Measurements from ENCODE around the gene PLEKHA7. TPM values are rescaled to one million over a fixed set of nuclear protein-coding genes. Genes with fewer than 3 reads are reported as not detected.

PLEKHA7 gene
- total and polyA plus RNA-seq, 2 of the 8 experiments (the other 6 are each of a cell fraction or from before 2014, with no cell fraction given): 11.4 to 25.6 TPM

DNA sequence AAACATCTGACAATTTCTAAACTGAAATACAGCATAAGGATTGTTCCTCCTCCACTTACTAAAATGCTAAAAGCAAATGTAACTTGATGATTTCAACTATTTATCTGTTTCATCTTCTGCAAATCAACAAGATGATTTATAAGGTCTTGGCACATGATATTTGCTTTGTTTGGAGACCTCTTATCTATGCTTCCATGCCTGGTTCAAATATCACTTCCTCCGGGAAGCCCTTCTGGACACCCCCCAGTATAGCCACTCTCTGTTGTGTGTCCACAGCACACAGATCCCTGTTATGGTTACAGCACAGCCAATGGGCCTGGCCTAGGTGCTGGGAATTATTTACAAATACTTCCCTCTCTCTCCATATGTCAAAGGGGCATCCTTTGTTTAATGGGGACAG lies 160.9 kb downstream of the PLEKHA7 start:
- Histone ChIP-seq H3K23ac (ENCODE audit: insufficient read length) (no peak overlapping the region), H3K56ac (replicated peaks; ENCODE audit: insufficient read length, low read depth, low read length) (no peak overlapping the region), H2BK120ac (replicated peaks; ENCODE audit: low read depth, low read length) (no peak overlapping the region), H3K23me2 (ENCODE audit: low read depth, low read length) (no peaks in the 10 kb centered on the region), H3K18ac (ENCODE audit: extremely low read depth, low read length) (no peak overlapping the region), H2BK15ac (ENCODE audit: low read length) (no peak overlapping the region), H2AFZ (ENCODE audit: low read length) (no peak overlapping the region), H3K9ac (replicated peaks in 1 of 4; ENCODE audit: extremely low read depth in 1 of 4, low read depth in 3 of 4, low read length in 3 of 4) (no peak overlapping the region), H3K4ac (replicated peaks; ENCODE audit: insufficient read length, low read depth, low read length) (no peak overlapping the region), H3K9me3 (ENCODE audit: insufficient read depth in 2 of 2, low read depth in 1 of 2, low read length in 1 of 2) (no peaks in the 10 kb centered on the region), H2AK5ac (ENCODE audit: low read depth, low read length) (no peak overlapping the region), H3K4me3 (ENCODE audit: extremely low read depth in 1 of 4, insufficient read depth in 2 of 4, low read depth in 3 of 4, low read length in 4 of 4) (no peak overlapping the region), H3K36me3 (ENCODE audit: control insufficient read depth in 2 of 4, insufficient read depth in 4 of 4, low read length in 3 of 4) (peaks cover 0 to 13% (median 7%) of the 10 kb centered on the region in 4 experiments; a peak in 6 of 8 replicates), H3K79me1 (ENCODE audit: low read depth, low read length) (no peaks in the 10 kb centered on the region), H4K8ac (ENCODE audit: extremely low read depth, insufficient read depth, low read length) (no peak overlapping the region), H3K27ac (ENCODE audit: low read depth, low read length) (no peak overlapping the region), H2BK12ac (ENCODE audit: low read depth, low read length) (no peak overlapping the region), H4K5ac (ENCODE audit: insufficient read length, low read depth, low read length) (no peak overlapping the region), H4K91ac (replicated peaks; ENCODE audit: insufficient read length, low read length) (no peak overlapping the region), H3K4me2 (ENCODE audit: insufficient read depth in 1 of 2, low read depth in 2 of 2, low read length in 2 of 2) (no peak overlapping the region), H2BK5ac (ENCODE audit: low read depth, low read length) (no peak overlapping the region), H3K14ac (ENCODE audit: insufficient read length) (no peak overlapping the region), H3K27me3 (replicated peaks in 1 of 4; ENCODE audit: control insufficient read depth in 3 of 4, extremely low read depth in 1 of 4, insufficient read depth in 3 of 4, low read length in 3 of 4) (no peaks in the 10 kb centered on the region), H3K4me1 (replicated peaks in 1 of 4; ENCODE audit: control insufficient read depth in 3 of 4, insufficient read depth in 4 of 4, low read length in 3 of 4) (0 out of 7 replicates have a peak, but pooled peaks cover 0 to 2% (median 0%) of the 10 kb centered on the region in 4 experiments), H2BK20ac (ENCODE audit: low read length) (no peak overlapping the region), H4K20me1 (replicated peaks in 1 of 2; ENCODE audit: control insufficient read depth in 1 of 2, insufficient read depth in 2 of 2, low read length in 2 of 2) (no peaks in the 10 kb centered on the region), H3K79me2 (ENCODE audit: control insufficient read depth in 1 of 2, insufficient read depth in 2 of 2, low read length in 2 of 2) (no peaks in the 10 kb centered on the region)
- TF ChIP-seq SIX5 (IDR thresholded peaks at IDR 0.05; ENCODE audit: low read depth, low read length) (no peak), POLR2A (IDR thresholded peaks at IDR 0.05; ENCODE audit: control extremely low read depth in 1 of 2, low read depth in 2 of 2, low read length in 2 of 2) (no peak), POU5F1 (IDR thresholded peaks at IDR 0.05; ENCODE audit: low read depth, low read length) (no peak), CBX8 (IDR thresholded peaks at IDR 0.05; ENCODE audit: borderline replicate concordance, low read depth, low read length) (no peak), ASH2L (IDR thresholded peaks at IDR 0.05; ENCODE audit: low read length) (no peak), SP2 (IDR thresholded peaks at IDR 0.05; ENCODE audit: low read length) (no peak), CEBPB (IDR thresholded peaks at IDR 0.05; ENCODE audit: low read depth, low read length) (no peak), EZH2 (IDR thresholded peaks at IDR 0.05; ENCODE audit: low read depth, low read length, severe bottlenecking) (no peak), TAF1 (IDR thresholded peaks at IDR 0.05; ENCODE audit: low read depth, low read length) (no peak), RAD21 (IDR thresholded peaks at IDR 0.05 in 1 of 2, conservative IDR thresholded peaks at IDR 0.05 in 1 of 2; ENCODE audit: low read depth in 2 of 2, low read length in 2 of 2) (no peak), SIN3A (conservative IDR thresholded peaks at IDR 0.05 in 1 of 2, IDR thresholded peaks at IDR 0.05 in 1 of 2; ENCODE audit: low read depth in 1 of 2, low read length in 2 of 2) (no peak), SAP30 (IDR thresholded peaks at IDR 0.05; ENCODE audit: insufficient read depth, insufficient replicate concordance, low read length) (no peak)
- POLR2A ChIA-PET (ENCODE audit: partially characterized antibody): no interaction called here
- 83% methylated on average over 1 of the region's 1 CpG; no CpG with 5 or more reads in 1 of the 2 experiments for WGBS, 2 experiments (ENCODE audit: extremely low coverage in 1 of 2, insufficient coverage in 1 of 2, insufficient read length in 1 of 2, insufficient replicate concordance in 2 of 2, low coverage in 1 of 2, low lambda C conversion rate in 2 of 2, missing lambda C conversion rate in 1 of 2)
- CTCF ChIA-PET (ENCODE audit: partially characterized antibody): interaction anchor here (1.4 kb wide), 1 partner anchor 18 kb away, joined by 3 read pairs; no protein-coding TSS in a partner anchor
- DNase-seq (ENCODE audit: low read depth in 1 of 2, low spot score in 2 of 2) (no peak), FAIRE-seq (no peak)
